Testis (tissue), 3 donors: ENCODE data around the gene ABCC9. TPM values are rescaled to one million over a fixed set of nuclear protein-coding genes. Genes with fewer than 3 reads are reported as not detected.

Experiments
- DNase-seq: peaks from one replicate; pipeline ENCODE4 v3.0.0-alpha.2; 2019
- H3K27ac ChIP-seq, 2 donors: fragments of 200-600 bp; sonication (generic); one replicate each; pipeline ENCODE4 v1.5.1; 2019
- H3K27me3 ChIP-seq: fragments of 200-600 bp; sonication (generic); one replicate; pipeline ENCODE4 v1.5.1; 2019
- H3K36me3 ChIP-seq: fragments of 200-600 bp; sonication (generic); one replicate; pipeline ENCODE4 v1.5.1; 2017; ENCODE audit warnings: low read depth; ENCODE audit errors: missing control alignments
- H3K4me1 ChIP-seq: fragments of 200-600 bp; sonication (generic); one replicate; pipeline ENCODE4 v1.5.1; 2019
- H3K4me3 ChIP-seq, 2 donors: fragments of 200-600 bp; sonication (generic); one replicate each; pipeline ENCODE4 v1.5.1; 2017 to 2019
- H3K9me3 ChIP-seq: fragments of 200-600 bp; sonication (generic); one replicate; pipeline ENCODE4 v1.5.1; 2017
- CTCF ChIP-seq, 3 experiments: fragments of 450-650 bp in 2 of 3; fragments of 200-600 bp in 1 of 3; sonication (generic) in 1 of 3; IDR thresholded peaks; one replicate each; pipeline ENCODE4 v1.5.1; 2016 to 2019; ENCODE audit warnings: antibody characterized with exemption in 3 of 3, mild to moderate bottlenecking in 2 of 3, moderate library complexity in 1 of 3
- POLR2A ChIP-seq: fragments of 450-650 bp; IDR thresholded peaks from one replicate; pipeline ENCODE4 v1.6.1; 2017; ENCODE audit warnings: antibody characterized with exemption, mild to moderate bottlenecking, moderate library complexity
- WGBS, 2 donors: methylation state at CpG; one replicate each; pipeline ENCODE4 v1.1.5; 2018; 5-methylcytosine and 5-hydroxymethylcytosine counted together
- intact Hi-C: fragments of 100-400 bp; cut with DNase I; formaldehyde crosslinking; loops from one replicate; pipeline ENCODE4 v1.15.1; 2023; ENCODE audit warnings: low total_unique reads
- polyA plus RNA-seq: library from polyadenylated mRNA; stranded (reverse); fragments of 350-450 nt; fragmentation: Illumina TruSeq; extraction: RNeasy Lipid Tissue Mini Kit (QIAGEN cat#74804); gene quantifications from one replicate; pipeline ENCODE4 v1.2.3, GENCODE V29; 2014; ENCODE audit warnings: low read depth, low replicate concordance; ENCODE audit not compliant: insufficient read depth
- total RNA-seq, 2 donors: library from RNA; depleted of rRNA; stranded (reverse); fragments of >200 nt; gene quantifications; one replicate each; pipeline ENCODE4 v1.2.3, GENCODE V29; 2016

ABCC9 gene
- total and polyA plus RNA-seq, 3 donors from 2014 or later = 2.1 to 2.7 (median 2.3) TPM

- 69 to 78% methylated on average over 1 of the region's 1 CpG for WGBS, 2 donors
- TF ChIP-seq CTCF (IDR thresholded peaks at IDR 0.05) (no peak), POLR2A (no peak)
- no peaks in the 10 kb centered on the region for H3K4me1 ChIP-seq
- no peaks in the 10 kb centered on the region for H3K27me3 ChIP-seq
- no peak overlapping the region for H3K4me3 ChIP-seq
- no peaks in the 10 kb centered on the region for H3K36me3 ChIP-seq
- no peaks in the 10 kb centered on the region for H3K9me3 ChIP-seq
- intact Hi-C loops = no loop called here
- H3K27ac ChIP-seq = no peak overlapping the region
- no peak for DNase-seq
Observed at GRCh38 chr12:21913823-21914222, 27.4 kb downstream of the ABCC9 start.

GRCh38 chr12:21912318-21912717 lies 28.9 kb downstream of the ABCC9 start:
- no peaks in the 10 kb centered on the region for H3K4me1 ChIP-seq
- H3K36me3 ChIP-seq = no peaks in the 10 kb centered on the region
- no peak overlapping the region for H3K27ac ChIP-seq
- no peaks in the 10 kb centered on the region for H3K9me3 ChIP-seq
- no peaks in the 10 kb centered on the region for H3K27me3 ChIP-seq
- no peak for DNase-seq
- intact Hi-C loops = no loop called here
- H3K4me3 ChIP-seq = no peak overlapping the region
- WGBS, 2 donors = 91 to 94% methylated on average over 3 of the region's 3 CpGs
- no peak for TF ChIP-seq POLR2A
- TF ChIP-seq CTCF (IDR thresholded peaks at IDR 0.05) = no peak

- no peak overlapping the region for H3K4me3 ChIP-seq
- no peak for DNase-seq
- TF ChIP-seq POLR2A (no peak), CTCF (IDR thresholded peaks at IDR 0.05) (no peak)
- no peaks in the 10 kb centered on the region for H3K9me3 ChIP-seq
- no peaks in the 10 kb centered on the region for H3K27me3 ChIP-seq
- no peak overlapping the region for H3K27ac ChIP-seq
- no peaks in the 10 kb centered on the region for H3K36me3 ChIP-seq
- intact Hi-C loops = no loop called here
- WGBS, 2 donors = 89 to 90% methylated on average over 4 of the region's 4 CpGs
- H3K4me1 ChIP-seq = no peaks in the 10 kb centered on the region
Observed at GRCh38 chr12:21911832-21912231, 29.4 kb downstream of the ABCC9 start.

GRCh38 chr12:21910657-21911056 lies 30.6 kb downstream of the ABCC9 start:
- intact Hi-C loops = no loop called here
- no peaks in the 10 kb centered on the region for H3K27me3 ChIP-seq
- H3K36me3 ChIP-seq = no peaks in the 10 kb centered on the region
- no peak overlapping the region for H3K27ac ChIP-seq
- TF ChIP-seq CTCF (IDR thresholded peaks at IDR 0.05) (no peak), POLR2A (no peak)
- H3K4me3 ChIP-seq = no peak overlapping the region
- no peak for DNase-seq
- H3K4me1 ChIP-seq = no peaks in the 10 kb centered on the region
- 73 to 74% methylated on average over 6 of the region's 6 CpGs for WGBS, 2 donors
- no peaks in the 10 kb centered on the region for H3K9me3 ChIP-seq

GRCh38 chr12:21907948-21908837 lies 33.0 kb downstream of the ABCC9 start:
- intact Hi-C loops = no loop called here
- no peaks in the 10 kb centered on the region for H3K9me3 ChIP-seq
- no peak for DNase-seq
- no peak overlapping the region for H3K27ac ChIP-seq
- no peak overlapping the region for H3K4me3 ChIP-seq
- WGBS, 2 donors = 64 to 72% methylated on average over 6 of the region's 6 CpGs
- no peaks in the 10 kb centered on the region for H3K4me1 ChIP-seq
- no peak for TF ChIP-seq POLR2A
- no peak for TF ChIP-seq CTCF (IDR thresholded peaks at IDR 0.05)
- H3K27me3 ChIP-seq = no peaks in the 10 kb centered on the region
- no peaks in the 10 kb centered on the region for H3K36me3 ChIP-seq
